C4-2B (cell line): ENCODE data around the gene PANK1.

ENCODE experiments used
- H3K27ac ChIP-seq: fragments of 450-650 bp; 2 replicates; pipeline ENCODE4 v1.5.1; 2017
- ZFX ChIP-seq: fragments of 450-650 bp; IDR thresholded peaks from 2 replicates; pipeline ENCODE4 v1.6.1; 2017
- TF ChIP-seq, protein P1 (sequence below): fragments of 450-650 bp; conservative IDR thresholded peaks from 2 replicates; pipeline ENCODE4 v1.5.1; 2017; ENCODE audit warnings: mild to moderate bottlenecking

The PANK1 gene

GRCh38 chr10:89634637-89635036 is 10.4 kb downstream of the PANK1 start:
- no peak for TF ChIP-seq ZFX
- TF ChIP-seq, protein P1, sequence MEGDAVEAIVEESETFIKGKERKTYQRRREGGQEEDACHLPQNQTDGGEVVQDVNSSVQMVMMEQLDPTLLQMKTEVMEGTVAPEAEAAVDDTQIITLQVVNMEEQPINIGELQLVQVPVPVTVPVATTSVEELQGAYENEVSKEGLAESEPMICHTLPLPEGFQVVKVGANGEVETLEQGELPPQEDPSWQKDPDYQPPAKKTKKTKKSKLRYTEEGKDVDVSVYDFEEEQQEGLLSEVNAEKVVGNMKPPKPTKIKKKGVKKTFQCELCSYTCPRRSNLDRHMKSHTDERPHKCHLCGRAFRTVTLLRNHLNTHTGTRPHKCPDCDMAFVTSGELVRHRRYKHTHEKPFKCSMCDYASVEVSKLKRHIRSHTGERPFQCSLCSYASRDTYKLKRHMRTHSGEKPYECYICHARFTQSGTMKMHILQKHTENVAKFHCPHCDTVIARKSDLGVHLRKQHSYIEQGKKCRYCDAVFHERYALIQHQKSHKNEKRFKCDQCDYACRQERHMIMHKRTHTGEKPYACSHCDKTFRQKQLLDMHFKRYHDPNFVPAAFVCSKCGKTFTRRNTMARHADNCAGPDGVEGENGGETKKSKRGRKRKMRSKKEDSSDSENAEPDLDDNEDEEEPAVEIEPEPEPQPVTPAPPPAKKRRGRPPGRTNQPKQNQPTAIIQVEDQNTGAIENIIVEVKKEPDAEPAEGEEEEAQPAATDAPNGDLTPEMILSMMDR, result no peak
- H3K27ac ChIP-seq, result no peak overlapping the region

- TF ChIP-seq, protein P1, result no peak
- TF ChIP-seq ZFX, result no peak
These were observed 11.6 kb downstream of the PANK1 start for GRCh38 chr10:89633484-89633883.

GRCh38 chr10:89632824-89633223 is 12.2 kb downstream of the PANK1 start:
- TF ChIP-seq ZFX, result no peak
- TF ChIP-seq, protein P1, result no peak
- H3K27ac ChIP-seq, result no peak overlapping the region

More at GRCh38 chr10:89633484-89633883, 11.6 kb downstream of the PANK1 start:
- no peak overlapping the region for H3K27ac ChIP-seq

DNA sequence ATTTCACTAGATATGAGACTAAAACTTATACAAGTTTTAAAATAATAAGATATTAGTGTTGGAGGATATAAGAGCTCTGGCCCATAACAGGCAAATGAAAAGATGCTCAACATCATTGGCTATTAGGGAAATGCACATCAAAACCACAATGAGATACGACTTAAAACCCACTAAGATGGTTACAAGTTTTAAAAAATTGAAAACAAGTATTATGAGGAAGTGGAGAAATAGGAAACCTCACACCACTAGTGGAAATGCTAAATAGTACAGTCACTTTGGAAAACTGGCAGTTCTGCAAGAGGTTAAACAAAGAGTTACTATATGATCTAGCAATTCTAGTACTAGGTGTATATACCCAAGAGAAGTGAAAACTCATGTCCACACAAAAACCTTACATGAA is 17.2 kb downstream of the PANK1 start:
- TF ChIP-seq, protein P1, result no peak; the same call in 1 of the 2 replicates
- TF ChIP-seq ZFX, result no peak

GRCh38 chr10:89625041-89625765 is 19.8 kb downstream of the PANK1 start:
- no peak overlapping the region for H3K27ac ChIP-seq
- no peak for TF ChIP-seq ZFX
- TF ChIP-seq, protein P1, result no peak

More for the DNA sequence above, 17.2 kb downstream of the PANK1 start:
- H3K27ac ChIP-seq, result no peak overlapping the region

GRCh38 chr10:89624020-89624419 is 21.0 kb downstream of the PANK1 start:
- no peak for TF ChIP-seq ZFX
- TF ChIP-seq, protein P1, result no peak
- no peak overlapping the region for H3K27ac ChIP-seq

DNA sequence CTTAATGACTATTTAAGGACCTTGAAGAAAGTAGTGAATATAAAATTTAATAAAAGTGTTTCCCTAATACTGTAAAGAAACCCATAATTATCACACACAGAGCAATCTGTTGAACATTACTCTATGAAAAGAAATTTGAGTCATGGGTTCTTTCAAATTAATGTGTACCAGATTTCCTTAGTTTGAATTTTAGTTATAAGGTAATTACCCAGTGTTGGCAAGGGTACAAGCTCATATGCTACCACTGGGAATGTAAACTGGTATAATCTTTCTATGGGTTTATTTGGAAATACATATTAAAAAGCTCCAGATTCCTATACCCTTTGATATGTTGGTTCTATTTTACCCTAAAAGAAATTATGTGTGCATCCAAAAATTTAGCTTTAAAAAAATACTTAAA is 22.9 kb downstream of the PANK1 start:
- H3K27ac ChIP-seq, result no peak overlapping the region
- no peak for TF ChIP-seq ZFX
- TF ChIP-seq, protein P1, result no peak
